ENCODE measurements around the gene SASH1. TPM values are rescaled to one million over a fixed set of nuclear protein-coding genes. Genes with fewer than 3 reads are reported as not detected.

Gene SASH1
- total RNA-seq, 1 experiment from 2014 or later = 42.0 TPM

GRCh38 chr6:148306286-148306685, 36.4 kb upstream of the SASH1 start:
- Histone ChIP-seq H3K27me3 (replicated peaks; ENCODE audit: control insufficient read depth, insufficient read depth, low read length) (no peaks in the 10 kb centered on the region), H3K4me1 (peaks cover 27% of the 10 kb centered on the region), H3K4me3 (ENCODE audit: low read depth, low read length) (no peak overlapping the region), H3K36me3 (ENCODE audit: control insufficient read depth, insufficient read depth, low read length) (no peaks in the 10 kb centered on the region), H3K9me3 (no peaks in the 10 kb centered on the region)
- Mint-ChIP-seq H3K4me3 (ENCODE audit: unreplicated experiment) (no peak overlapping the region), H3K27ac (ENCODE audit: unreplicated experiment) (peak overlapping the region; percentile 86), H3K4me1 (ENCODE audit: low read depth, unreplicated experiment) (peaks cover 19% of the 10 kb centered on the region), H3K9me3 (ENCODE audit: unreplicated experiment) (no peaks in the 10 kb centered on the region), H3K36me3 (ENCODE audit: insufficient read depth, unreplicated experiment) (no peaks in the 10 kb centered on the region), H3K27me3 (ENCODE audit: insufficient read depth, unreplicated experiment) (no peaks in the 10 kb centered on the region)
- no TSS peak for BruUV-seq (replicated peaks)
- intact Hi-C loops (cut with micrococcal nuclease; ENCODE audit: unreplicated experiment) = no loop called here
- CTCF ChIA-PET = no interaction called here
- TF ChIP-seq, protein P1, sequence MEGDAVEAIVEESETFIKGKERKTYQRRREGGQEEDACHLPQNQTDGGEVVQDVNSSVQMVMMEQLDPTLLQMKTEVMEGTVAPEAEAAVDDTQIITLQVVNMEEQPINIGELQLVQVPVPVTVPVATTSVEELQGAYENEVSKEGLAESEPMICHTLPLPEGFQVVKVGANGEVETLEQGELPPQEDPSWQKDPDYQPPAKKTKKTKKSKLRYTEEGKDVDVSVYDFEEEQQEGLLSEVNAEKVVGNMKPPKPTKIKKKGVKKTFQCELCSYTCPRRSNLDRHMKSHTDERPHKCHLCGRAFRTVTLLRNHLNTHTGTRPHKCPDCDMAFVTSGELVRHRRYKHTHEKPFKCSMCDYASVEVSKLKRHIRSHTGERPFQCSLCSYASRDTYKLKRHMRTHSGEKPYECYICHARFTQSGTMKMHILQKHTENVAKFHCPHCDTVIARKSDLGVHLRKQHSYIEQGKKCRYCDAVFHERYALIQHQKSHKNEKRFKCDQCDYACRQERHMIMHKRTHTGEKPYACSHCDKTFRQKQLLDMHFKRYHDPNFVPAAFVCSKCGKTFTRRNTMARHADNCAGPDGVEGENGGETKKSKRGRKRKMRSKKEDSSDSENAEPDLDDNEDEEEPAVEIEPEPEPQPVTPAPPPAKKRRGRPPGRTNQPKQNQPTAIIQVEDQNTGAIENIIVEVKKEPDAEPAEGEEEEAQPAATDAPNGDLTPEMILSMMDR (IDR thresholded peaks at IDR 0.05; ENCODE audit: insufficient read depth in 1 of 2, low read depth in 1 of 2, low read length in 1 of 2, severe bottlenecking in 1 of 2, unreplicated experiment in 1 of 2) = no peak
- no peak for DNase-seq
- POLR2A ChIA-PET = interaction anchor here (0.6 kb wide), 1 partner anchor 89 kb away, joined by 3 read pairs; no protein-coding TSS in a partner anchor

DNA sequence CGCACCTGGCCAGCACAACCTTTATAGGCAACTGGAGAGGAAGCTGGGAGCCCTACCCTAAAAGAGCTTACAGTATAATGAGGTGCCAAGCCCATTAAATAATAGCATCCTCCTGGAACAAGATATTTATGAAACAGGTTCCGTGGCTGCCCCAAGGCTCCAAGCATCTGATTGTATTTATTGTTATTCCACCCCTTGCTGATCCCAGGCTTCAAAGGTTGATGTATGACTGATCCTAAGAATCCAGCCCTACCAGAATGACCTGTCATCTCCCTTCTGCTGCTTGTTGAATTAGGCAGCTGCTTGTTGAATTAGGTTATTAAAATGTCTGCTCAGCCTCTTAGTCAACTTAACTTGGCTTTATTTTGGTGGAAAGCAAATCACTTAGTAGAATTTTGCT, 35.2 kb upstream of the SASH1 start:
- no peaks in the 10 kb centered on the region for H3K9me3 ChIP-seq
- intact Hi-C loops (cut with micrococcal nuclease; ENCODE audit: unreplicated experiment) = loop anchor here (1.0 kb wide), 2 partner anchors 35 to 43 kb away; partner anchors contain the start of gene SASH1
- no peaks in the 10 kb centered on the region for H3K27me3 ChIP-seq (replicated peaks; ENCODE audit: control insufficient read depth, insufficient read depth, low read length)
- peaks cover 27% of the 10 kb centered on the region for H3K4me1 ChIP-seq
- no peaks in the 10 kb centered on the region for H3K27me3 Mint-ChIP-seq (ENCODE audit: insufficient read depth, unreplicated experiment)
- BruUV-seq (replicated peaks) = no TSS peak
- no peak overlapping the region for H3K4me3 ChIP-seq (ENCODE audit: low read depth, low read length)
- DNase-seq = peak; percentile 58 to 74
- no peaks in the 10 kb centered on the region for H3K36me3 Mint-ChIP-seq (ENCODE audit: insufficient read depth, unreplicated experiment)
- no peak overlapping the region for H3K4me3 Mint-ChIP-seq (ENCODE audit: unreplicated experiment)
- peaks cover 25% of the 10 kb centered on the region for H3K4me1 Mint-ChIP-seq (ENCODE audit: low read depth, unreplicated experiment)
- H3K27ac Mint-ChIP-seq (ENCODE audit: unreplicated experiment) = peak overlapping the region; percentile 86
- CTCF ChIA-PET = no interaction called here
- H3K9me3 Mint-ChIP-seq (ENCODE audit: unreplicated experiment) = no peaks in the 10 kb centered on the region
- no peaks in the 10 kb centered on the region for H3K36me3 ChIP-seq (ENCODE audit: control insufficient read depth, insufficient read depth, low read length)
- POLR2A ChIA-PET = no interaction called here
- TF ChIP-seq, protein P1 (IDR thresholded peaks at IDR 0.05; ENCODE audit: insufficient read depth in 1 of 2, low read depth in 1 of 2, low read length in 1 of 2, severe bottlenecking in 1 of 2, unreplicated experiment in 1 of 2) = no peak

GRCh38 chr6:148309301-148309700, 33.3 kb upstream of the SASH1 start:
- H3K9me3 Mint-ChIP-seq (ENCODE audit: unreplicated experiment) = no peaks in the 10 kb centered on the region
- BruUV-seq (replicated peaks) = no TSS peak

More at GRCh38 chr6:148309301-148309700, 33.3 kb upstream of the SASH1 start:
- Mint-ChIP-seq H3K27ac (ENCODE audit: unreplicated experiment) (no peak overlapping the region), H3K27me3 (ENCODE audit: insufficient read depth, unreplicated experiment) (no peaks in the 10 kb centered on the region), H3K36me3 (ENCODE audit: insufficient read depth, unreplicated experiment) (no peaks in the 10 kb centered on the region), H3K4me1 (ENCODE audit: low read depth, unreplicated experiment) (peaks cover 25% of the 10 kb centered on the region), H3K4me3 (ENCODE audit: unreplicated experiment) (no peak overlapping the region)
- CTCF ChIA-PET = no interaction called here
- H3K36me3 ChIP-seq (ENCODE audit: control insufficient read depth, insufficient read depth, low read length) = no peaks in the 10 kb centered on the region
- H3K4me1 ChIP-seq = peaks cover 27% of the 10 kb centered on the region
- H3K9me3 ChIP-seq = no peaks in the 10 kb centered on the region
- DNase-seq = no peak
- H3K4me3 ChIP-seq (ENCODE audit: low read depth, low read length) = no peak overlapping the region
- POLR2A ChIA-PET = interaction anchor here (0.5 kb wide), 1 partner anchor 45 kb away, joined by 8 read pairs; no protein-coding TSS in a partner anchor
- TF ChIP-seq, protein P1 (IDR thresholded peaks at IDR 0.05; ENCODE audit: insufficient read depth in 1 of 2, low read depth in 1 of 2, low read length in 1 of 2, severe bottlenecking in 1 of 2, unreplicated experiment in 1 of 2) = no peak
- H3K27me3 ChIP-seq (replicated peaks; ENCODE audit: control insufficient read depth, insufficient read depth, low read length) = no peaks in the 10 kb centered on the region
- intact Hi-C loops (cut with micrococcal nuclease; ENCODE audit: unreplicated experiment) = no loop called here
